ENCODE results near the gene C9orf43.

DNA sequence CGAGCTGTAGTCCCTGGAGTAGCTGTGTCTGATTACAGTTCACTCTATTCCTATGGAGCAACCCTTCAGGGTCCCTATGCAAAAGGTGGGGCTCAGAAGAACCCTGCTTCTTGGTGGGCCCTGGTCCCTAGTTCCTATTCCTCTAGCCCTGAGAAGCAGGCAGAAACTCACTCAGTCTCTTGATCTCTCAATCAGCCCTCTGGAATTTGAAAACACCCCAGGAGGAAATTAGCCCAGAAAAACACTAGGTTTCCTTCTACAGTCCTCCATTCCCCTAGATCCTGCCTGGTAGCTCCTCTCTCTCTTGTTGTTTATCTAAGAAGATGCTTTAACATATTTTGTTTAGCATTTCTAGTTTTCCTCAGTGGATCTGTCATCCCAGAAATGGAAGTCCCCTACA is 60.6 kb downstream of the C9orf43 start:
- TF ChIP-seq, protein P1, sequence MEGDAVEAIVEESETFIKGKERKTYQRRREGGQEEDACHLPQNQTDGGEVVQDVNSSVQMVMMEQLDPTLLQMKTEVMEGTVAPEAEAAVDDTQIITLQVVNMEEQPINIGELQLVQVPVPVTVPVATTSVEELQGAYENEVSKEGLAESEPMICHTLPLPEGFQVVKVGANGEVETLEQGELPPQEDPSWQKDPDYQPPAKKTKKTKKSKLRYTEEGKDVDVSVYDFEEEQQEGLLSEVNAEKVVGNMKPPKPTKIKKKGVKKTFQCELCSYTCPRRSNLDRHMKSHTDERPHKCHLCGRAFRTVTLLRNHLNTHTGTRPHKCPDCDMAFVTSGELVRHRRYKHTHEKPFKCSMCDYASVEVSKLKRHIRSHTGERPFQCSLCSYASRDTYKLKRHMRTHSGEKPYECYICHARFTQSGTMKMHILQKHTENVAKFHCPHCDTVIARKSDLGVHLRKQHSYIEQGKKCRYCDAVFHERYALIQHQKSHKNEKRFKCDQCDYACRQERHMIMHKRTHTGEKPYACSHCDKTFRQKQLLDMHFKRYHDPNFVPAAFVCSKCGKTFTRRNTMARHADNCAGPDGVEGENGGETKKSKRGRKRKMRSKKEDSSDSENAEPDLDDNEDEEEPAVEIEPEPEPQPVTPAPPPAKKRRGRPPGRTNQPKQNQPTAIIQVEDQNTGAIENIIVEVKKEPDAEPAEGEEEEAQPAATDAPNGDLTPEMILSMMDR (IDR thresholded peaks at IDR 0.05) = no peak
- TF ChIP-seq POLR2A (IDR thresholded peaks at IDR 0.05) = no peak
